ENCODE results near the gene ALPG. TPM values are rescaled to one million over a fixed set of nuclear protein-coding genes. Genes with fewer than 3 reads are reported as not detected.
"Not testable (repeated sequence)": the region's sequence is repeated elsewhere in the genome, so short reads cannot be mapped to it uniquely, and the experiment has no call there.

Gene ALPG
- total RNA-seq, 1 donor from 2014 or later: not detected

DNA sequence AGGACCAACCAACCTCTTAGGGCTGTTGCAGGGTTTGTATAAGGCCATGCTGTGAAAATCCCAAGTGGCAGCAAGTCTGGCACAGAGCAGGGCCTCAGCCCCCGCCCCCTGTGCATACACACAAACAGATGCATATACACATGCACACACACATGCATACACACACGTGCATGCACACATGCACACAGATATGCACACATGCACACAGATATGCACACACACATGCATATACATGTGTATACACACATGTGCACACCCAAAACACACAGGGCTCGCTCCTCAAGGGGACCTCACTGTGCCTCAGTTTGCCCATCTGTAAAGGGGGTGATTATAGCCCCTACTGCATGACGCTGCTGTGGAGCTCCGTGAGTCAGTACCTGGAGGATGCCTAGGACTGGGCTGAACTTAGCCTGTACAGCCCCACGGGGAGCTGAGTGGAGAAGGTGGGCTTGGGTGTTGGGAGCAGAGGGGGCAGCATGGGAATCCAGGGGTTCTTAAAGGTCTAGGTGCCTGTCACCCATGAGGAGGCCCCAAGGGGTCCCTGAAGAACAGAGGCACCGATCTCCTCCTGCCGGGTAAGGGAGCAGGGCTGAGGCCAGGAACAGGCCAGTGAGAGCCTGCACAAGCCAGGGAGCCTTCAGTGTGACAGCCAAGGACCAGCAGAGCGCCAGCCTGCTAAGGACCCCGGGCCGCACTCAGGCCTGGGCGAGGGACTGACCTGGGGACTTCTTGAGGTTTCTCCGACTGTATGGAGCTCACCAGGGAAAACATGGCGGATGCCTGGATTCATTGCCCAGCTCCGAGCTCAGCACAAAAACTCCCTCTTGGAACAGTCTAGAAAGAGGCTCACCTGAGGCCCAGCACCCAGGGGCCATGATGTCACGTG is 25.3 kb downstream of the ALPG start:
- TF ChIP-seq, protein P1, sequence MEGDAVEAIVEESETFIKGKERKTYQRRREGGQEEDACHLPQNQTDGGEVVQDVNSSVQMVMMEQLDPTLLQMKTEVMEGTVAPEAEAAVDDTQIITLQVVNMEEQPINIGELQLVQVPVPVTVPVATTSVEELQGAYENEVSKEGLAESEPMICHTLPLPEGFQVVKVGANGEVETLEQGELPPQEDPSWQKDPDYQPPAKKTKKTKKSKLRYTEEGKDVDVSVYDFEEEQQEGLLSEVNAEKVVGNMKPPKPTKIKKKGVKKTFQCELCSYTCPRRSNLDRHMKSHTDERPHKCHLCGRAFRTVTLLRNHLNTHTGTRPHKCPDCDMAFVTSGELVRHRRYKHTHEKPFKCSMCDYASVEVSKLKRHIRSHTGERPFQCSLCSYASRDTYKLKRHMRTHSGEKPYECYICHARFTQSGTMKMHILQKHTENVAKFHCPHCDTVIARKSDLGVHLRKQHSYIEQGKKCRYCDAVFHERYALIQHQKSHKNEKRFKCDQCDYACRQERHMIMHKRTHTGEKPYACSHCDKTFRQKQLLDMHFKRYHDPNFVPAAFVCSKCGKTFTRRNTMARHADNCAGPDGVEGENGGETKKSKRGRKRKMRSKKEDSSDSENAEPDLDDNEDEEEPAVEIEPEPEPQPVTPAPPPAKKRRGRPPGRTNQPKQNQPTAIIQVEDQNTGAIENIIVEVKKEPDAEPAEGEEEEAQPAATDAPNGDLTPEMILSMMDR (IDR thresholded peaks at IDR 0.05; ENCODE audit: unreplicated experiment): no peak
- no peak for DNase-seq (ENCODE audit: low spot score, unreplicated experiment)
- Mint-ChIP-seq H3K27ac (no peak overlapping the region), H3K4me1 (ENCODE audit: low read depth) (no peaks in the 10 kb centered on the region), H3K36me3 (ENCODE audit: insufficient read depth) (no peaks in the 10 kb centered on the region), H3K27me3 (peaks cover 5% of the 10 kb centered on the region), H3K4me3 (ENCODE audit: low read depth) (no peak overlapping the region), H3K9me3 (ENCODE audit: low read depth) (no peaks in the 10 kb centered on the region)

DNA sequence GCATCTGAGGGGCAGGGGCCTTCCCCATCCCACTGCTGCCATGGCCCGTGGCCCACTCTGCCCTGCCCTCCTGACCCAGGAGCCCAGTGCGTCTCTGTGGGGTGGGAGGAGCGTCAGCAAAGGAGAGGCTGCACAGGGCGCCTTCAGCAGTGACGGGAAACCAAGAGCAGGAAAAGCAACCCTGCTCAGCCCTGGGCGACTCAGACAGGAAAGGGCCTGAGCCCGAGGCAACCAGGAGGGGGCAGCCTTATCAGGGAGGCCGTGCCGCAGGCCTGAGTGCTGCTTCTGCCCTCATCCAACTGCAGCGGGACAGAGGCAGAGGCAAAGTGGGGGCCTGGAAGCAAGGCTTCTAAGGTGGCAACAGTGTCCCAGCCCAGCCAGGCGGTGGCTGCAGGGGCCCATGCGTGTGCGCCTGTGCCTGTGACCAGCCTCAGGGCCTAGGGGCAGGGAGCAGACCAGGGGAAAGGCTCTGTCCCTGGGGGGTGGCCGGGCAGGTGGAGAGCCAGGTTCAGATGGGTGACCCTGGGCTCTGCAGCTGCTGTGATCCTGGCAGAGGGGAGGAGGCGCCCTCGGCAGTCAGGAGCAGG is 26.0 kb downstream of the ALPG start:
- no peak for DNase-seq (ENCODE audit: low spot score, unreplicated experiment)
- Mint-ChIP-seq H3K4me3 (ENCODE audit: low read depth) (no peak overlapping the region), H3K9me3 (ENCODE audit: low read depth) (no peaks in the 10 kb centered on the region), H3K36me3 (ENCODE audit: insufficient read depth) (no peaks in the 10 kb centered on the region), H3K27me3 (peaks cover 9% of the 10 kb centered on the region), H3K27ac (no peak overlapping the region), H3K4me1 (ENCODE audit: low read depth) (no peaks in the 10 kb centered on the region)
- TF ChIP-seq, protein P1 (IDR thresholded peaks at IDR 0.05; ENCODE audit: unreplicated experiment): peak; percentile 24

DNA sequence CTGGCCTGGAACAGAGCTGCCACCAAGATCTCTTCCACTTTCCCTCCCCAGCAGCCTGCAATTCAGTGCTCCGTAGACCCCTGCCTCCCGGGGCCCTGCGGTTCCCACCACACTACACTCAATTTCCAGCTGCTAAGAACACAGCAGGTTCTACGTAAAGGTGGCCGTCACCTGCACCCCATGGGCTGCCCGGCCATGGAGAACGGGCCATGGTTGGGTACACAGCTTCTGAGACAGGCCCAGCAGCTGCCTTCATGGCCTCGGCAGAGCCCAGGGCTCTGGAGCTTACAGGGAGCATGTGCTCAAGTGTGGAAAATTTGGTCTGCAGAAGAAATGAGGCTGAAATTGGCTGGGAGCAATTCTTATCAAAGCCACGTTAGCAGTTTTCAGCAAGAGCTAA is 27.0 kb downstream of the ALPG start:
- H3K4me3 Mint-ChIP-seq (ENCODE audit: low read depth); H3K4me1 Mint-ChIP-seq (ENCODE audit: low read depth); DNase-seq (ENCODE audit: low spot score, unreplicated experiment); H3K27ac Mint-ChIP-seq; H3K9me3 Mint-ChIP-seq (ENCODE audit: low read depth); H3K36me3 Mint-ChIP-seq (ENCODE audit: insufficient read depth): not testable (repeated sequence)
- H3K27me3 Mint-ChIP-seq: peaks cover 15% of the 10 kb centered on the region

DNA sequence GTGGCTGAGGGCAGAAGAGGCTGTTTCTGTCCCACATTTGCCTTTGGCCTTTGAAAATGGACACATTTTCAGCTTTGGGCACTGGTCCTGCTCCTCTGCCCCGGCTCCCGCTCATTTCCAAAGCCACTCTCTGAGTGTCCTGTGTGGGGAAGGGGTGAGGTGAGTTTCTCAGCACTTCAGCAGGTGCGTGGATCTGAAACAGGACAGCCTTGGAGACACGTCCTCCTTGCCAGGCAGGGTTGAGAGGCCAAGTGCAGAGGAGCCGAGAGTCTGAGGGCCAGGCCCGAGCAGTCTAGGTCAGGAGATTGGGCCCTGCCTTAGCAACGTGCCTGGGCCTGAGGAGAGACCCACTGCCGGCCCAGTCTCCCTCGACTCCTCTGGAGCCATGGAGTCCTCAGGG is 27.4 kb downstream of the ALPG start:
- Mint-ChIP-seq H3K9me3 (ENCODE audit: low read depth) (no peaks in the 10 kb centered on the region), H3K36me3 (ENCODE audit: insufficient read depth) (no peaks in the 10 kb centered on the region), H3K27me3 (peaks cover 15% of the 10 kb centered on the region), H3K4me3 (ENCODE audit: low read depth) (no peak overlapping the region), H3K27ac (no peak overlapping the region), H3K4me1 (ENCODE audit: low read depth) (no peaks in the 10 kb centered on the region)
- TF ChIP-seq, protein P1 (IDR thresholded peaks at IDR 0.05; ENCODE audit: unreplicated experiment): no peak
- DNase-seq (ENCODE audit: low spot score, unreplicated experiment): no peak

DNA sequence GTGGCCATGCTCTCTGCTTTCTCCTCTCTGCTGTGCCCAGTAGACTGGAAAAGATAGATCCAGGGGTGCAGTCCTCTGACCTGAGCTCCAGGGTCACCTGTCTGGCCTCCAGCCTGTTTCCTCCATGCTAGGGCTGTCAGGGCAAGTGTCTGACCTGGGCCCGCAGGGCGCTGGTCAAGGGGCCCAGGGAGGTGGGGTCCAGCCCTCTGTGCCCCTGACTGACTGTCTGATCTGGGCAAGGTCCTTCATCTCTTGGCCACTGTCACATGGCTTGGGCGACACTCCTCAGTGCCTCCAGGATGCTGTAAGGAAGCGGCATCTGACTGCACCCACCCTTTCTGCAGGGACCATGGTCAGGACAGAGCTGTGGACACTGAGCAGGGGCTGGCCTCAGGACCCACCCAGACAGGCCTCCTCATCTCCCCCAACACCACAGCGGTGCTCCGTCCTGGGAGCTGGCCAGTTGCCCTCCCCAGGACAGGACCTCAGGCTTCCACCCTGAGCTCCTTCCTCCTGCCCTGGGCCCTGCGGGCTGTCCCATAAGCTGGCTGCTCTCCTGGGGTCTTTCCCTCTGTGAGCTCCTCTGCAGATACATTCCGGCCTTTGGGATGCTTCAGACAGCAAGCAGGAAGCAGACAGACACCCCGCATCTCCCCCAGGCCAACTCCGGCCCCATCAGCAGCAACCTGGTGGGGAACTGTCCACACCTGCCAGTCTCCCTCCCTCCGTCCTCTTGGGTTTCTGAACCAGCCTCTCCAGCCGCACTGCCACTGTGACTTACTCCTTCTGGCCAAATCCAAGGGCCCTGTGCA is 28.1 kb downstream of the ALPG start:
- H3K27ac Mint-ChIP-seq: no peak overlapping the region
- DNase-seq (ENCODE audit: low spot score, unreplicated experiment): no peak
- no peaks in the 10 kb centered on the region for H3K36me3 Mint-ChIP-seq (ENCODE audit: insufficient read depth)
- H3K4me1 Mint-ChIP-seq (ENCODE audit: low read depth): no peaks in the 10 kb centered on the region
- no peaks in the 10 kb centered on the region for H3K9me3 Mint-ChIP-seq (ENCODE audit: low read depth)
- H3K27me3 Mint-ChIP-seq: peaks cover 15% of the 10 kb centered on the region
- no peak overlapping the region for H3K4me3 Mint-ChIP-seq (ENCODE audit: low read depth)
- TF ChIP-seq, protein P1 (IDR thresholded peaks at IDR 0.05; ENCODE audit: unreplicated experiment): no peak

Data from progenitor cell of endocrine pancreas (in vitro differentiated cells).